Immature natural killer cell (primary cell): ENCODE data around the gene LUZP2. TPM values are rescaled to one million over a fixed set of nuclear protein-coding genes. Genes with fewer than 3 reads are reported as not detected.

Source experiments
- DNase-seq, 3 donors: peaks; one replicate each; pipeline ENCODE4 v3.0.0; 2022; ENCODE audit warnings: mixed read lengths in 1 of 3
- H3K27ac Mint-ChIP-seq, 6 donors: one replicate each; pipeline ENCODE4 v1.8.0; 2020; ENCODE audit warnings: mixed read lengths in 6 of 6, mild to moderate bottlenecking in 5 of 6, inconsistent platforms in 4 of 6, moderate library complexity in 3 of 6
- H3K27me3 Mint-ChIP-seq, 3 donors: one replicate each; pipeline ENCODE4 v1.8.0; 2020 to 2021; ENCODE audit warnings: low read depth in 3 of 3, mild to moderate bottlenecking in 3 of 3, mixed read lengths in 3 of 3, moderate library complexity in 3 of 3, inconsistent platforms in 1 of 3
- H3K36me3 Mint-ChIP-seq, 3 donors: one replicate each; pipeline ENCODE4 v1.8.0; 2020; ENCODE audit warnings: mixed read lengths in 3 of 3, inconsistent platforms in 2 of 3, mild to moderate bottlenecking in 2 of 3
- H3K4me1 Mint-ChIP-seq, 2 donors: one replicate each; pipeline ENCODE4 v1.8.0; 2020; ENCODE audit warnings: inconsistent platforms in 2 of 2, mild to moderate bottlenecking in 2 of 2, mixed read lengths in 2 of 2, moderate library complexity in 1 of 2
- H3K4me3 Mint-ChIP-seq, 5 donors: one replicate each; pipeline ENCODE4 v1.8.0; 2020; ENCODE audit warnings: mild to moderate bottlenecking in 5 of 5, mixed read lengths in 5 of 5, inconsistent platforms in 3 of 5, moderate library complexity in 3 of 5
- H3K9me3 Mint-ChIP-seq, 6 donors: one replicate each; pipeline ENCODE4 v1.8.0; 2020; ENCODE audit warnings: mild to moderate bottlenecking in 6 of 6, mixed read lengths in 6 of 6, inconsistent platforms in 4 of 6, moderate library complexity in 3 of 6
- polyA plus RNA-seq, 3 donors: library from polyadenylated mRNA; unstranded; fragments of 300-500 nt; fragmentation: Illumina TruSeq; gene quantifications; one replicate each; pipeline ENCODE4 v1.2.3, GENCODE V29; 2021

Gene LUZP2
- polyA plus RNA-seq, 3 donors from 2014 or later, result not detected

GRCh38 chr11:24781288-24781687 lies 284.4 kb downstream of the LUZP2 start:
- H3K27me3 Mint-ChIP-seq, result peaks cover 0 to 3% (median 0%) of the 10 kb centered on the region in 3 donors
- H3K4me3 Mint-ChIP-seq, result no peak overlapping the region
- DNase-seq, result no peak
- peaks cover 0 to 4% (median 0%) of the 10 kb centered on the region in 6 donors for H3K9me3 Mint-ChIP-seq
- no peak overlapping the region for H3K27ac Mint-ChIP-seq
- no peaks in the 10 kb centered on the region for H3K36me3 Mint-ChIP-seq
- no peaks in the 10 kb centered on the region for H3K4me1 Mint-ChIP-seq

- Mint-ChIP-seq H3K9me3 (peaks cover 0 to 31% (median 7%) of the 10 kb centered on the region in 6 donors), H3K27ac (no peak overlapping the region), H3K36me3 (no peaks in the 10 kb centered on the region), H3K4me3 (no peak overlapping the region), H3K4me1 (no peaks in the 10 kb centered on the region), H3K27me3 (peaks cover 0 to 2% (median 2%) of the 10 kb centered on the region in 3 donors)
- DNase-seq, result no peak
Measured at GRCh38 chr11:24793479-24793878, 296.6 kb downstream of the LUZP2 start.

DNA sequence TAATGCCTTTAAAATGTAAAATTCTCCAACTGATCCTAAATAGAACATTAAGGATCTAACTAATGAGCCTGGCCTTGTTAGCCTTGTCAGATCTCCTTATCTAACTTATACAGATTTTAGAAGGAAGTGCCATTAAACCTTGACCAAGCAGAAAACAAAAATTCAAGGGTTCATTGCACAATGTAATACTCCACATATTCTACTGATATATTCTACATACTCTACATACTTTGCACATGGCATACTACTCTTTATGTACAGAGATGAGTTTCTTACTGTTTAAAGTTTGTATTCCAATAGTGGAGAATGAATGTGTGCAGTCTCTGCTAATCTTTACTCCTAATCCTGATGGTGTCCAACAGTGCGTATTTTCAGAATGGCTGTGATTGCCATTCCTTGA lies 297.2 kb downstream of the LUZP2 start:
- no peak for DNase-seq
- H3K9me3 Mint-ChIP-seq, result peaks cover 2 to 30% (median 7%) of the 10 kb centered on the region in 6 donors
- no peaks in the 10 kb centered on the region for H3K4me1 Mint-ChIP-seq
- H3K27ac Mint-ChIP-seq, result no peak overlapping the region
- H3K4me3 Mint-ChIP-seq, result no peak overlapping the region
- peaks cover 0 to 2% (median 2%) of the 10 kb centered on the region in 3 donors for H3K27me3 Mint-ChIP-seq
- H3K36me3 Mint-ChIP-seq, result no peaks in the 10 kb centered on the region

GRCh38 chr11:24805671-24806070 lies 308.8 kb downstream of the LUZP2 start:
- no peaks in the 10 kb centered on the region for H3K36me3 Mint-ChIP-seq
- H3K4me1 Mint-ChIP-seq, result no peaks in the 10 kb centered on the region
- H3K9me3 Mint-ChIP-seq, result peaks cover 3 to 33% (median 7%) of the 10 kb centered on the region in 6 donors
- H3K4me3 Mint-ChIP-seq, result no peak overlapping the region
- H3K27ac Mint-ChIP-seq, result no peak overlapping the region
- H3K27me3 Mint-ChIP-seq, result peaks cover 0 to 2% (median 2%) of the 10 kb centered on the region in 3 donors
- no peak for DNase-seq

DNA sequence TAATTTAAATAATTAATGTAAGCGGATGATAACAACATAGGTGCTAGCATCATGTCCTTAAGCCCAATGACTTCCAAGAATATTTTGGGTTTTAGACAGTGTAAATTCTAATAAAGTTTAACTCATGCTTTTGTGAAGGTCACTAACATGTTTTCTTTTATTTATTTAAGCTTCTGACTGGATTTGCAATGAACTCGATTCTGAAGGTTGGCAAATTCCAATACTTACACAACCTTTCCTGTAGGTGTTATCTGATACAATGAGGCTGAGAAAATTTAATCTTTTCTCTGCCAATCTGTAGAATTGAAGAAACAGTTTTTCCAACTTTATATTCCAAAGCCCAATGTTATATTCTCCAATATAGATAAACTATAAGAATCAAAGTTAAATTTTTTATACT lies 311.3 kb downstream of the LUZP2 start:
- H3K27ac Mint-ChIP-seq, result no peak overlapping the region
- no peak overlapping the region for H3K4me3 Mint-ChIP-seq
- no peaks in the 10 kb centered on the region for H3K4me1 Mint-ChIP-seq
- no peak for DNase-seq
- peaks cover 4 to 31% (median 8%) of the 10 kb centered on the region in 6 donors for H3K9me3 Mint-ChIP-seq
- H3K27me3 Mint-ChIP-seq, result peaks cover 0 to 2% (median 2%) of the 10 kb centered on the region in 3 donors
- H3K36me3 Mint-ChIP-seq, result no peaks in the 10 kb centered on the region

GRCh38 chr11:24819006-24819405 lies 322.2 kb downstream of the LUZP2 start:
- H3K36me3 Mint-ChIP-seq, result no peaks in the 10 kb centered on the region
- H3K4me1 Mint-ChIP-seq, result no peaks in the 10 kb centered on the region
- DNase-seq, result no peak
- no peaks in the 10 kb centered on the region for H3K27me3 Mint-ChIP-seq
- H3K9me3 Mint-ChIP-seq, result peaks cover 0 to 31% (median 4%) of the 10 kb centered on the region in 6 donors
- no peak overlapping the region for H3K27ac Mint-ChIP-seq
- H3K4me3 Mint-ChIP-seq, result no peak overlapping the region

GRCh38 chr11:24819863-24820434 lies 323.1 kb downstream of the LUZP2 start:
- Mint-ChIP-seq H3K36me3 (no peaks in the 10 kb centered on the region), H3K4me3 (no peak overlapping the region), H3K27me3 (no peaks in the 10 kb centered on the region), H3K27ac (no peak overlapping the region), H3K9me3 (peaks cover 0 to 25% (median 4%) of the 10 kb centered on the region in 6 donors), H3K4me1 (no peaks in the 10 kb centered on the region)
- no peak for DNase-seq

- DNase-seq, result no peak
- Mint-ChIP-seq H3K4me3 (no peak overlapping the region), H3K27ac (no peak overlapping the region), H3K9me3 (peaks cover 0 to 25% (median 4%) of the 10 kb centered on the region in 6 donors), H3K27me3 (no peaks in the 10 kb centered on the region), H3K4me1 (no peaks in the 10 kb centered on the region), H3K36me3 (no peaks in the 10 kb centered on the region)
Measured at GRCh38 chr11:24820541-24820940, 323.7 kb downstream of the LUZP2 start.

DNA sequence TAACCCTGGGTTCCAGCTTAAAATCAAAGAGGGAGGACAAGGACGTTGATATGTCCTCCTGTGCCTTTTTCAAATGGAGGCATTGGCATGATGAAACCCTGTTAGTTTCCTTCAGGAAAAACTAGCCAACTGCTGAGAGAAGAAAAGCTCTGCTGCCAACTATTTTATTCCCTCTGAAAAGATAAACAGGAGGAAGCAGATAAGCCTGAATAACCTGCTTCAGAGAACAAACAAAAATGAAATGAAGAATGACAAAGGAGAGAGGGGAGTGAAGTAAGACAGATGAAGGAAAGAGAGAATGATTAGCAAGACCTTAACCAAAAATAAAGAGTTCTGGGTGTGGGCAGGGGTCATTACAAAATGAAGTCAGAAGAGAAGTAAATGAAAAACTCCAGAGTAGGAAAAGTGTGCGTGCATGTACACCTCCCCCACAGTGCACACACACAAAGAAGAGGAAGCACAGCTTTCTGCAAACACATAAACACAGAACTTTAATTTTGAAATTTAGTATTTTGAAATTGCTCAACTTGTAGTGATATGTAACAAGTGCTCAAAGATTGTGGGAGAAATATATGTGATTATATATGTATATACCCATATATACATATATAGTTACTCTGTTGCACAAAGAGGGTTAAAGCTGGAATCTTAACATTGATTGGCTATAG lies 332.2 kb downstream of the LUZP2 start:
- Mint-ChIP-seq H3K27ac (no peak overlapping the region), H3K4me3 (no peak overlapping the region)
- no peak for DNase-seq

DNA sequence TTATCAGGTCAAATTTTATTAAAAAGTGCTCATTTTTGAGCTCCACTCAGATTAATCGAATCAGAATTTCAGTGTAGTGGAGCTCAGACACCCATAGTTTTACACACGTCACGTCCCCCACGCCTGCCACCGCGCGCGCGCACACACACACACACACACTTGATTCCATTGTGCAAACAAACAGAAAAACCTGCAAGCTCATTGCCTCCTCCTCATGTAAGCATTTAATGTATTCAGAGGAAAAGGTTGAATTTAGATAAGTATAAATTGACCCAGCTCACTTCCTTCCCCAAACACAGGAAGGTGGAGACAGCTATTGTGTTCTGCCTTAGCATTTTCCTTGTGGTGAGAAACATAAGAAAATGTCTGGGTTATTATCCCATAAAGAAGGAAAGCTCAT lies 336.7 kb downstream of the LUZP2 start:
- Mint-ChIP-seq H3K4me3 (no peak overlapping the region), H3K27ac (no peak overlapping the region), H3K27me3 (peaks cover 0 to 3% (median 2%) of the 10 kb centered on the region in 3 donors), H3K9me3 (peaks cover 0 to 19% (median 2%) of the 10 kb centered on the region in 6 donors), H3K36me3 (no peaks in the 10 kb centered on the region), H3K4me1 (no peaks in the 10 kb centered on the region)
- DNase-seq, result no peak

More for the DNA sequence above, 332.2 kb downstream of the LUZP2 start:
- Mint-ChIP-seq H3K9me3 (peaks cover 0 to 20% (median 3%) of the 10 kb centered on the region in 6 donors), H3K36me3 (no peaks in the 10 kb centered on the region), H3K4me1 (no peaks in the 10 kb centered on the region), H3K27me3 (peaks cover 0 to 2% (median 2%) of the 10 kb centered on the region in 3 donors)

DNA sequence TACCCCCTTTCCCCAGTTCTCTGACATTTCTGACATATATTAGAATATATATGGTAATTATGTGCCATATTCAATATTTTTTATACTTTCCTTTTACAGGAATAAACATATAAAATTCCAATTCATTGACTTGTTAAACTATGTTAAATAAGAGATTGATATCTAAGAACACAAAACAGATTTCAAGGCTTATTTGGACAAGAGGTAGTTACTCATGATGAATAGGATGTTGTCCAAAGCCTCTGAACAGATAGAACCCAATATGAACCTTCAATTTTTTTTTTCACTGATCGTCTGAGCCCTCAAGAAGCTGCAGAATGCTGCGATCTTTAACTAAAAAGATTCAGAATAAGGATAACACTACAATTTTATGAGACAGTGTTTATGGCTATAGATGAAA lies 340.3 kb downstream of the LUZP2 start:
- peaks cover 0 to 6% (median 1%) of the 10 kb centered on the region in 6 donors for H3K9me3 Mint-ChIP-seq
- H3K4me1 Mint-ChIP-seq, result no peaks in the 10 kb centered on the region
- H3K27me3 Mint-ChIP-seq, result peaks cover 0 to 1% (median 0%) of the 10 kb centered on the region in 3 donors
- no peak overlapping the region for H3K4me3 Mint-ChIP-seq
- H3K27ac Mint-ChIP-seq, result no peak overlapping the region
- H3K36me3 Mint-ChIP-seq, result no peaks in the 10 kb centered on the region
- no peak for DNase-seq

DNA sequence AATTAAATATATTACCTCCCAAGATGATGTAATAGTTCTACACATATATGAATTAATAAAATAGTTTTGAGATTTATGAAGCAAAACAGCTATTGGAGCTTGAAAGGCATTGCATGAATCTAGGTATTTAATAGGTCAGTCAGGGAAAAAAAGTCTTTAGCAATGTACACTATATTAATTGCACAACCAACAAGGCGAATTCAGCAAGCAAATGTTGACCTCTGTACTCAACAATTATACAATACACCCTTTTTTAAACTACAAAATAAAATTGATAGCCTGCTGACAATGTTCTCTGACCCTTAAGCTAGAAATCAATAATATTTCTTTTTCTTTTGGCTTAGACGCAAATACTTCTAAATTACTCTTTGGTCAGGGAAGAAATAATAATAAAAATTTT lies 345.5 kb downstream of the LUZP2 start:
- no peak overlapping the region for H3K27ac Mint-ChIP-seq
- no peak for DNase-seq
- no peak overlapping the region for H3K4me3 Mint-ChIP-seq
- H3K36me3 Mint-ChIP-seq, result no peaks in the 10 kb centered on the region
- no peaks in the 10 kb centered on the region for H3K27me3 Mint-ChIP-seq
- H3K9me3 Mint-ChIP-seq, result peaks cover 0 to 15% (median 5%) of the 10 kb centered on the region in 6 donors
- H3K4me1 Mint-ChIP-seq, result no peaks in the 10 kb centered on the region

GRCh38 chr11:24844406-24844805 lies 347.6 kb downstream of the LUZP2 start:
- Mint-ChIP-seq H3K27ac (no peak overlapping the region), H3K36me3 (no peaks in the 10 kb centered on the region), H3K9me3 (peaks cover 2 to 21% (median 5%) of the 10 kb centered on the region in 6 donors), H3K4me3 (no peak overlapping the region), H3K27me3 (no peaks in the 10 kb centered on the region), H3K4me1 (no peaks in the 10 kb centered on the region)
- DNase-seq, result no peak

- peaks cover 2 to 43% (median 11%) of the 10 kb centered on the region in 6 donors for H3K9me3 Mint-ChIP-seq
- no peak overlapping the region for H3K4me3 Mint-ChIP-seq
- H3K4me1 Mint-ChIP-seq, result no peaks in the 10 kb centered on the region
- DNase-seq, result no peak
- peaks cover 0 to 1% (median 0%) of the 10 kb centered on the region in 3 donors for H3K27me3 Mint-ChIP-seq
- H3K36me3 Mint-ChIP-seq, result no peaks in the 10 kb centered on the region
- H3K27ac Mint-ChIP-seq, result no peak overlapping the region
Measured at GRCh38 chr11:24848857-24849256, 352.0 kb downstream of the LUZP2 start.
